ENCODE measurements around the gene PPFIA3. TPM values are rescaled to one million over a fixed set of nuclear protein-coding genes. Genes with fewer than 3 reads are reported as not detected.
A peak's percentile ranks its signal among the peaks of the same experiment; 100 is the strongest.

Gene PPFIA3
- total RNA-seq, 1 donor, result 1.1 TPM

GRCh38 chr19:49160450-49161189, 41.3 kb downstream of the PPFIA3 start:
- Histone ChIP-seq H3K4me1 (ENCODE audit: insufficient read depth, low read length) (peaks cover 13% of the 10 kb centered on the region), H3K27ac (ENCODE audit: low read depth, low read length) (no peak overlapping the region), H4K20me1 (ENCODE audit: insufficient read depth, low read length) (peaks cover 26% of the 10 kb centered on the region), H3K4me2 (ENCODE audit: insufficient read depth, low read length) (no peak overlapping the region), H3K36me3 (ENCODE audit: insufficient read depth, low read length) (peaks cover 3% of the 10 kb centered on the region), H3K4me3 (ENCODE audit: insufficient read depth, low read length) (no peak overlapping the region), H2AFZ (ENCODE audit: low read length) (no peak overlapping the region), H3K9me3 (ENCODE audit: low read depth, low read length) (no peaks in the 10 kb centered on the region), H3K79me2 (ENCODE audit: insufficient read depth, low read length) (peaks cover 28% of the 10 kb centered on the region), H3K27me3 (ENCODE audit: insufficient read depth, low read length) (peaks cover 3% of the 10 kb centered on the region)
- TF ChIP-seq, protein P1, sequence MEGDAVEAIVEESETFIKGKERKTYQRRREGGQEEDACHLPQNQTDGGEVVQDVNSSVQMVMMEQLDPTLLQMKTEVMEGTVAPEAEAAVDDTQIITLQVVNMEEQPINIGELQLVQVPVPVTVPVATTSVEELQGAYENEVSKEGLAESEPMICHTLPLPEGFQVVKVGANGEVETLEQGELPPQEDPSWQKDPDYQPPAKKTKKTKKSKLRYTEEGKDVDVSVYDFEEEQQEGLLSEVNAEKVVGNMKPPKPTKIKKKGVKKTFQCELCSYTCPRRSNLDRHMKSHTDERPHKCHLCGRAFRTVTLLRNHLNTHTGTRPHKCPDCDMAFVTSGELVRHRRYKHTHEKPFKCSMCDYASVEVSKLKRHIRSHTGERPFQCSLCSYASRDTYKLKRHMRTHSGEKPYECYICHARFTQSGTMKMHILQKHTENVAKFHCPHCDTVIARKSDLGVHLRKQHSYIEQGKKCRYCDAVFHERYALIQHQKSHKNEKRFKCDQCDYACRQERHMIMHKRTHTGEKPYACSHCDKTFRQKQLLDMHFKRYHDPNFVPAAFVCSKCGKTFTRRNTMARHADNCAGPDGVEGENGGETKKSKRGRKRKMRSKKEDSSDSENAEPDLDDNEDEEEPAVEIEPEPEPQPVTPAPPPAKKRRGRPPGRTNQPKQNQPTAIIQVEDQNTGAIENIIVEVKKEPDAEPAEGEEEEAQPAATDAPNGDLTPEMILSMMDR (IDR thresholded peaks at IDR 0.05; ENCODE audit: extremely low read depth, low read depth, low read length), result no peak
- DNase-seq (ENCODE audit: insufficient read length, low spot score, missing footprints), result peak; percentile 57

DNA sequence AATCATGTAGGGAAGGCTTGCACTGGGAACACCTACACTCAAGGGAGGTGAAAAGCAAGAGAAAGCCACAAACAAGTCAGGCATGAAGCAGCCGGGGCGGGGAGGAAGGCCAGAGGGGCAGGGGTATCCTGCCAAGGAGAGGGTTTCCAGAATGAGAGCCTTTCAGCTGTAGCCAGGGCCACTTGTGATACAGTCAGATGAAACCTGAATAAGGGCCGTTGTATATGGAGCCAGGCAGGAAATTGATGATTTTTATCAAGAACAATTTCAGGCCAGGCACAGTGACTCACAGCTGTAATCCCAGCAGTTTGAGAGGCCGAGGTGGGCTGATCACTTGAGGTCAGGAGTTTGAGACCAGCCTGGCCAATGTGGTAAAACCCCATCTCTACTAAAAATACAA, 42.6 kb downstream of the PPFIA3 start:
- no peaks in the 10 kb centered on the region for H3K27me3 ChIP-seq (ENCODE audit: insufficient read depth, low read length)
- no peak overlapping the region for H3K4me3 ChIP-seq (ENCODE audit: insufficient read depth, low read length)
- H3K9me3 ChIP-seq (ENCODE audit: low read depth, low read length), result no peaks in the 10 kb centered on the region
- DNase-seq (ENCODE audit: insufficient read length, low spot score, missing footprints), result peak; percentile 94
- H3K79me2 ChIP-seq (ENCODE audit: insufficient read depth, low read length), result peaks cover 30% of the 10 kb centered on the region
- no peak overlapping the region for H3K4me2 ChIP-seq (ENCODE audit: insufficient read depth, low read length)
- peaks cover 13% of the 10 kb centered on the region for H3K4me1 ChIP-seq (ENCODE audit: insufficient read depth, low read length)
- peaks cover 3% of the 10 kb centered on the region for H3K36me3 ChIP-seq (ENCODE audit: insufficient read depth, low read length)
- H2AFZ ChIP-seq (ENCODE audit: low read length), result no peak overlapping the region
- TF ChIP-seq, protein P1 (IDR thresholded peaks at IDR 0.05; ENCODE audit: extremely low read depth, low read depth, low read length), result no peak
- H4K20me1 ChIP-seq (ENCODE audit: insufficient read depth, low read length), result peaks cover 29% of the 10 kb centered on the region
- H3K27ac ChIP-seq (ENCODE audit: low read depth, low read length), result no peak overlapping the region

DNA sequence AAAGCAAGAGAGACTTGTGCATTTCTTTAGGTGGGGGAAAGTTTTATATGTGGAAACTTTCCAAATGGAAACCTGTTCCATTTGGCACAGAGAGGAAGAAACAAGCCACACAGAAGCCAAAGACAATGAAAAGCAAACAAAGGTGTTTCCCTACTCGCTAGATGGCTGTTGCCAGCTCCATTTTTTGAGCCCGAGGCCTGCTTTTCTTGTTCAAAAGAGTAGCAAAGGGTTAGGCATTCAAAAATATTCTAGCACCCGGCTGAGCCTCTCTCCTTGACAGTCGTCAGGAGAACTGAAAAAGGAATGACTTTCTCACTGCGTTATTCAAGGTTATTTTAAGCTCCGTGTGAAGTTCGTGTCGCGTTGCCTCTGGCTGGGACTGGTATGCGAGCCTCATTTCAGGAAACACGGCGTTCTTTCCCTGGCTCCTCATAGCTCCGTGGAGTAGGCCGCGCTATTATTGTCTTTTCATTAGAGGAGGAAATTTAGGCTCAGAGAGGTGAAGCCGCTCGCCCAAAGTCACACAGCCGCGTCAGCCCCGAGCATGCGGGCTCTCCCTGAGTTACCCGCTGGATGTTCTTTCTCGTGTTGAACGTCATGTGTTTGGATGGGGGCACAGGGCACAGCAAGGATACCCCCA, 45.9 kb downstream of the PPFIA3 start:
- H3K4me2 ChIP-seq (ENCODE audit: insufficient read depth, low read length), result no peak overlapping the region
- no peak overlapping the region for H2AFZ ChIP-seq (ENCODE audit: low read length)
- H3K27ac ChIP-seq (ENCODE audit: low read depth, low read length), result no peak overlapping the region
- H4K20me1 ChIP-seq (ENCODE audit: insufficient read depth, low read length), result peaks cover 18% of the 10 kb centered on the region
- H3K4me1 ChIP-seq (ENCODE audit: insufficient read depth, low read length), result peaks cover 6% of the 10 kb centered on the region
- no peaks in the 10 kb centered on the region for H3K27me3 ChIP-seq (ENCODE audit: insufficient read depth, low read length)
- no peak overlapping the region for H3K4me3 ChIP-seq (ENCODE audit: insufficient read depth, low read length)
- peak; percentile 61 for DNase-seq (ENCODE audit: insufficient read length, low spot score, missing footprints)
- peaks cover 12% of the 10 kb centered on the region for H3K36me3 ChIP-seq (ENCODE audit: insufficient read depth, low read length)
- H3K9me3 ChIP-seq (ENCODE audit: low read depth, low read length), result no peaks in the 10 kb centered on the region
- peaks cover 12% of the 10 kb centered on the region for H3K79me2 ChIP-seq (ENCODE audit: insufficient read depth, low read length)
- TF ChIP-seq, protein P1 (IDR thresholded peaks at IDR 0.05; ENCODE audit: extremely low read depth, low read depth, low read length), result no peak

DNA sequence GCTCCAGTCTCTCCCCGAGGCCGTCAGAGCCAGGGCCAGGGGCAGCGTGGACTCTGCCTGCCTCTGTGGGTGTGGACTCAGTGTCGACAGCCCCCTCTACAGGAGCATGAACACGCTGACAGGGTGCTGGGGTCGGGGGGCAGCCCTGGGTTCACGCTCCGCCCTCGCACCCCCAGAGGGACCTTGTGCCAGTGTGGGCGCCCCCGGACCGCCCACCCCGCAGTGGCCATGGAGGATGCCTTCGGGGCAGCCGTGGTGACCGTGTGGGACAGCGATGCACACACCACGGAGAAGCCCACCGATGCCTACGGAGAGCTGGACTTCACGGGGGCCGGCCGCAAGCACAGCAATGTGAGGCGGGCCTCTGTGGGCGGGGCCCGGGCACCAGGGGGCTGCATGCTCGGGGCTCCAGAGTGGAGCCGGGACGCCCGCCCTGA, 46.5 kb downstream of the PPFIA3 start:
- no peaks in the 10 kb centered on the region for H3K9me3 ChIP-seq (ENCODE audit: low read depth, low read length)
- DNase-seq (ENCODE audit: insufficient read length, low spot score, missing footprints), result no peak
- TF ChIP-seq, protein P1 (IDR thresholded peaks at IDR 0.05; ENCODE audit: extremely low read depth, low read depth, low read length), result no peak
- no peak overlapping the region for H3K4me3 ChIP-seq (ENCODE audit: insufficient read depth, low read length)
- peaks cover 12% of the 10 kb centered on the region for H4K20me1 ChIP-seq (ENCODE audit: insufficient read depth, low read length)
- H3K4me2 ChIP-seq (ENCODE audit: insufficient read depth, low read length), result no peak overlapping the region
- H3K27me3 ChIP-seq (ENCODE audit: insufficient read depth, low read length), result no peaks in the 10 kb centered on the region
- H3K36me3 ChIP-seq (ENCODE audit: insufficient read depth, low read length), result peaks cover 18% of the 10 kb centered on the region
- H3K4me1 ChIP-seq (ENCODE audit: insufficient read depth, low read length), result peaks cover 6% of the 10 kb centered on the region
- no peak overlapping the region for H3K27ac ChIP-seq (ENCODE audit: low read depth, low read length)
- H3K79me2 ChIP-seq (ENCODE audit: insufficient read depth, low read length), result peaks cover 7% of the 10 kb centered on the region
- no peak overlapping the region for H2AFZ ChIP-seq (ENCODE audit: low read length)

Data from osteoblast (primary cell).